Natural killer cell treated with Interleukin-12 subunit alpha and Interleukin-12 subunit beta and Interleukin-15 and Interleukin-18, amount 100 ng/mL, for 72 hours (primary cell): ENCODE data around the gene GNAT2. TPM values are rescaled to one million over a fixed set of nuclear protein-coding genes. Genes with fewer than 3 reads are reported as not detected.
"Not testable (repeated sequence)": the region's sequence is repeated elsewhere in the genome, so short reads cannot be mapped to it uniquely, and the experiment has no call there.

Source experiments
- ATAC-seq, 2 donors: fragments of 150-1000 bp; cut with Tn5 transposase in 1 of 2; sonication (Bioruptor Pico), chemical (Tn5 transposase) in 1 of 2; 2 replicates each; pipeline ENCODE4 v1.10.0; 2021
- DNase-seq: peaks from one replicate; pipeline ENCODE4 v3.0.0; 2022; ENCODE audit warnings: low spot score
- H3K27ac Mint-ChIP-seq, 2 donors: 1 replicate in 1 of 2; 2 replicates in 1 of 2; pipeline ENCODE4 v1.8.0; 2022; ENCODE audit warnings: mixed read lengths in 2 of 2, mild to moderate bottlenecking in 1 of 2, moderate library complexity in 1 of 2
- H3K27me3 Mint-ChIP-seq, 2 donors: 1 replicate in 1 of 2; 2 replicates in 1 of 2; pipeline ENCODE4 v1.8.0; 2022; ENCODE audit warnings: mixed read lengths in 2 of 2
- H3K36me3 Mint-ChIP-seq: one replicate; pipeline ENCODE4 v1.8.0; 2022; ENCODE audit warnings: mixed read lengths
- H3K4me1 Mint-ChIP-seq, 2 donors: 1 replicate in 1 of 2; 2 replicates in 1 of 2; pipeline ENCODE4 v1.8.0; 2022; ENCODE audit warnings: low read depth in 2 of 2, mixed read lengths in 2 of 2, mild to moderate bottlenecking in 1 of 2
- H3K4me3 Mint-ChIP-seq: one replicate; pipeline ENCODE4 v1.8.0; 2022; ENCODE audit warnings: mixed read lengths
- H3K9me3 Mint-ChIP-seq: 2 replicates; pipeline ENCODE4 v1.8.0; 2022; ENCODE audit warnings: mixed read lengths
- total RNA-seq, 2 donors: library from RNA; stranded (reverse); gene quantifications; one replicate each; pipeline ENCODE4 v1.2.3, GENCODE V29; 2022

Gene GNAT2
- total RNA-seq = under 1 TPM in 1 of 2 donors, not detected in 1; 0.64 TPM

GRCh38 chr1:109619576-109620400, at the start of gene GNAT2, which contains the start of gene AMPD2:
Gene GNAT2 (minus strand): TSS chr1:109619616. CDS start chr1:109612870, 6,746 bp downstream.
Gene AMPD2 (plus strand): TSS chr1:109619837. CDS start chr1:109621176, 1,339 bp downstream.
- peak; percentile 84 for DNase-seq
- no peaks in the 10 kb centered on the region for H3K9me3 Mint-ChIP-seq
- peaks cover 0 to 3% of the 10 kb centered on the region in 2 donors for H3K27me3 Mint-ChIP-seq
- H3K36me3 Mint-ChIP-seq = no peaks in the 10 kb centered on the region
- peak; percentile 81 to 85 for ATAC-seq
- peaks cover 47 to 58% of the 10 kb centered on the region in 2 donors for H3K4me1 Mint-ChIP-seq
- H3K27ac Mint-ChIP-seq = peak within 1 kb of the TSS; percentile 90 to 97
- H3K4me3 Mint-ChIP-seq = peak within 1 kb of the TSS; percentile 92

GRCh38 chr1:109668123-109668775, 48.8 kb upstream of the GNAT2 start:
- no peak for DNase-seq
- no peaks in the 10 kb centered on the region for H3K27me3 Mint-ChIP-seq
- H3K27ac Mint-ChIP-seq = no peak overlapping the region
- H3K9me3 Mint-ChIP-seq = no peaks in the 10 kb centered on the region
- no peaks in the 10 kb centered on the region for H3K36me3 Mint-ChIP-seq
- ATAC-seq = no peak
- H3K4me3 Mint-ChIP-seq = peak overlapping the region; percentile 60
- peaks cover 21 to 26% of the 10 kb centered on the region in 2 donors for H3K4me1 Mint-ChIP-seq

- peak; percentile 93 to 95 for ATAC-seq
- DNase-seq = peak; percentile 69
- H3K27ac Mint-ChIP-seq = peak within 1 kb of the TSS in 1 of 2 donors; percentile 62
- H3K36me3 Mint-ChIP-seq = no peaks in the 10 kb centered on the region
- peaks cover 21 to 26% of the 10 kb centered on the region in 2 donors for H3K4me1 Mint-ChIP-seq
- no peaks in the 10 kb centered on the region for H3K9me3 Mint-ChIP-seq
- H3K4me3 Mint-ChIP-seq = peak within 1 kb of the TSS; percentile 60
- H3K27me3 Mint-ChIP-seq = no peaks in the 10 kb centered on the region
These were observed 48.2 kb upstream of the GNAT2 start, which contains the start of gene GSTM2 for GRCh38 chr1:109667452-109668122. Gene GSTM2 (plus strand): TSS chr1:109668057. CDS start chr1:109668116, 59 bp downstream.

- H3K4me3 Mint-ChIP-seq = no peak overlapping the region
- H3K4me1 Mint-ChIP-seq = peaks cover 13 to 14% of the 10 kb centered on the region in 2 donors
- no peak for DNase-seq
- H3K36me3 Mint-ChIP-seq = no peaks in the 10 kb centered on the region
- no peak overlapping the region for H3K27ac Mint-ChIP-seq
- ATAC-seq = no peak
- no peaks in the 10 kb centered on the region for H3K9me3 Mint-ChIP-seq
- H3K27me3 Mint-ChIP-seq = no peaks in the 10 kb centered on the region
These were observed 45.3 kb upstream of the GNAT2 start for GRCh38 chr1:109664671-109665070.

GRCh38 chr1:109661391-109661790, 42.0 kb upstream of the GNAT2 start:
- no peaks in the 10 kb centered on the region for H3K9me3 Mint-ChIP-seq
- DNase-seq = no peak
- H3K4me3 Mint-ChIP-seq = no peak overlapping the region
- peak in 1 of 2 donors; percentile 38 for ATAC-seq
- no peaks in the 10 kb centered on the region for H3K27me3 Mint-ChIP-seq
- no peaks in the 10 kb centered on the region for H3K36me3 Mint-ChIP-seq
- H3K27ac Mint-ChIP-seq = no peak overlapping the region
- H3K4me1 Mint-ChIP-seq = peaks cover 0 to 3% of the 10 kb centered on the region in 2 donors

GRCh38 chr1:109660691-109661026, 41.2 kb upstream of the GNAT2 start:
- not testable (repeated sequence) for ATAC-seq, H3K4me3 Mint-ChIP-seq, DNase-seq, H3K27me3 Mint-ChIP-seq, H3K9me3 Mint-ChIP-seq, H3K4me1 Mint-ChIP-seq, H3K27ac Mint-ChIP-seq, H3K36me3 Mint-ChIP-seq

- Mint-ChIP-seq H3K4me1 (peaks cover 6 to 15% of the 10 kb centered on the region in 2 donors), H3K36me3 (no peaks in the 10 kb centered on the region), H3K4me3 (no peak overlapping the region), H3K9me3 (no peaks in the 10 kb centered on the region), H3K27me3 (no peaks in the 10 kb centered on the region), H3K27ac (no peak overlapping the region)
- no peak for DNase-seq
- no peak for ATAC-seq
These were observed 40.7 kb upstream of the GNAT2 start for GRCh38 chr1:109659997-109660690.

- no peak overlapping the region for H3K27ac Mint-ChIP-seq
- no peak for ATAC-seq
- no peaks in the 10 kb centered on the region for H3K9me3 Mint-ChIP-seq
- no peak for DNase-seq
- peaks cover 14 to 19% of the 10 kb centered on the region in 2 donors for H3K4me1 Mint-ChIP-seq
- H3K36me3 Mint-ChIP-seq = no peaks in the 10 kb centered on the region
- peaks cover 0 to 5% of the 10 kb centered on the region in 2 donors for H3K27me3 Mint-ChIP-seq
- H3K4me3 Mint-ChIP-seq = no peak overlapping the region
These were observed 39.7 kb upstream of the GNAT2 start for GRCh38 chr1:109659145-109659544.

- Mint-ChIP-seq H3K36me3 (no peaks in the 10 kb centered on the region), H3K9me3 (no peaks in the 10 kb centered on the region), H3K4me1 (peaks cover 14 to 19% of the 10 kb centered on the region in 2 donors), H3K27ac (no peak overlapping the region), H3K27me3 (peaks cover 0 to 5% of the 10 kb centered on the region in 2 donors), H3K4me3 (no peak overlapping the region)
- no peak for ATAC-seq
- DNase-seq = no peak
These were observed 39.2 kb upstream of the GNAT2 start for GRCh38 chr1:109658533-109659042.

- no peaks in the 10 kb centered on the region for H3K9me3 Mint-ChIP-seq
- ATAC-seq (no peak), DNase-seq (no peak)
- peaks cover 14 to 19% of the 10 kb centered on the region in 2 donors for H3K4me1 Mint-ChIP-seq
- H3K4me3 Mint-ChIP-seq = no peak overlapping the region
- H3K27ac Mint-ChIP-seq = no peak overlapping the region
- H3K27me3 Mint-ChIP-seq = peaks cover 5 to 9% of the 10 kb centered on the region in 2 donors
- H3K36me3 Mint-ChIP-seq = no peaks in the 10 kb centered on the region
These were observed 38.6 kb upstream of the GNAT2 start for GRCh38 chr1:109657970-109658369.

- ATAC-seq (no peak), DNase-seq (no peak)
- Mint-ChIP-seq H3K36me3 (no peaks in the 10 kb centered on the region), H3K4me1 (peaks cover 14 to 19% of the 10 kb centered on the region in 2 donors), H3K27me3 (peaks cover 5 to 9% of the 10 kb centered on the region in 2 donors), H3K9me3 (no peaks in the 10 kb centered on the region), H3K27ac (no peak overlapping the region), H3K4me3 (peak overlapping the region; percentile 48)
These were observed 38.0 kb upstream of the GNAT2 start for GRCh38 chr1:109657395-109657794.

GRCh38 chr1:109655615-109656519, 36.5 kb upstream of the GNAT2 start, which contains the start of gene GSTM4:
Gene GSTM4 (plus strand): TSS chr1:109656099. CDS start chr1:109656390, 291 bp downstream.
- peak; percentile 69 for DNase-seq
- peaks cover 14 to 16% of the 10 kb centered on the region in 2 donors for H3K4me1 Mint-ChIP-seq
- peaks cover 5 to 17% of the 10 kb centered on the region in 2 donors for H3K27me3 Mint-ChIP-seq
- H3K9me3 Mint-ChIP-seq = no peaks in the 10 kb centered on the region
- ATAC-seq = peak; percentile 92 to 95
- H3K4me3 Mint-ChIP-seq = peak within 1 kb of the TSS; percentile 86
- no peaks in the 10 kb centered on the region for H3K36me3 Mint-ChIP-seq
- H3K27ac Mint-ChIP-seq = peak within 1 kb of the TSS; percentile 68 to 90
